IPS-15b (cell line): ENCODE data around the gene TRMT61B.

Experiments used
- H3K27me3 ChIP-seq: one replicate; pipeline ENCODE4 v1.6.1; 2013; ENCODE audit warnings: low read length; ENCODE audit not compliant: control insufficient read depth, insufficient read depth
- H3K36me3 ChIP-seq: one replicate; pipeline ENCODE4 v1.6.1; 2013; ENCODE audit warnings: low read length; ENCODE audit not compliant: control insufficient read depth, insufficient read depth
- H3K4me1 ChIP-seq: one replicate; pipeline ENCODE4 v1.6.1; 2013; ENCODE audit warnings: mild to moderate bottlenecking, low read length; ENCODE audit not compliant: control insufficient read depth, insufficient read depth
- H3K4me3 ChIP-seq: one replicate; pipeline ENCODE4 v1.5.1; 2013; ENCODE audit warnings: low read depth, low read length
- H3K9ac ChIP-seq: one replicate; pipeline ENCODE4 v1.6.1; 2013; ENCODE audit warnings: low read depth, mild to moderate bottlenecking, low read length
- H3K9me3 ChIP-seq: one replicate; pipeline ENCODE4 v1.6.1; 2013; ENCODE audit warnings: mild to moderate bottlenecking, low read length; ENCODE audit not compliant: control insufficient read depth, insufficient read depth

Gene TRMT61B

DNA sequence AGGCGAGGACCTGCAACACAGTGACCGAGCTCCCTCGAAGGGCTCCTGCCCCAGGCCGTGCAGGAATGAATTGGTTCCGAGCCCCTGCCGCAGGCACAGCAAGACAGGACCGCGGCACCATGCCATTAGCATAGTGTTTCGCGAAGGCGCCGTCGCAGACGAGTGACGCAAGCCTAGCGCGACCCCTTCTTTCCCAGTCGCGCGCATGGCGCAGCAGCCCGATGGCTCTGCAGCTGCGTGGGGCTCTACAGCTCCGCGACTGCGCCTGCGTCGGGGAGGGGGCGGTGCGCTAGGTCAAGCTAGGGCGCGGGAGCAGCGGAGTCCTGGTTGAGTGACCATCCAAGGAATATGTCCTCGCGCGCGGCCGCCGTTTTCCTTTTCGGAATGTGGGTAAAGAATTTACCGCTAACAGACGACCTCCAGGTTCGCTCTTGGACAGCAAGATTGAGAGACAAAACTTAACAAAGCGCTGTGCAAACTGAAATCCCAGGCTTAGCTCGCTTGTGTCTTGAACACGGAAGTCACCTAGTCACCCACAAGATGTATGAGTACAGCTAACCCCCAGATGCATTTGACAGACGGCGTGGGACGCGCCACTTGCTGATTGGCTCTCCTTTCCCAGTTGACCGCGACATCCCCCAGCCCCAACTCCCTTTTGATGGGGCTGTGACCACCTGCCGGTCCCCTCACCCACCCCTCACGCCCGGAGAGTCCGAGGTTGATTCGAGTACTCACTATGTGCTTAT lies at the start of gene TRMT61B:
Gene TRMT61B (minus strand): TSS at position 164 of the 746 bp plus-strand sequence. CDS start 32 bp downstream, at position 132.
- Histone ChIP-seq H3K27me3 (peaks cover under 1% of the 10 kb centered on the region), H3K4me1 (peaks cover 2% of the 10 kb centered on the region), H3K9me3 (no peaks in the 10 kb centered on the region), H3K36me3 (peaks cover 3% of the 10 kb centered on the region), H3K4me3 (peak within 1 kb of the TSS; percentile 86), H3K9ac (peak within 1 kb of the TSS; percentile 84)

DNA sequence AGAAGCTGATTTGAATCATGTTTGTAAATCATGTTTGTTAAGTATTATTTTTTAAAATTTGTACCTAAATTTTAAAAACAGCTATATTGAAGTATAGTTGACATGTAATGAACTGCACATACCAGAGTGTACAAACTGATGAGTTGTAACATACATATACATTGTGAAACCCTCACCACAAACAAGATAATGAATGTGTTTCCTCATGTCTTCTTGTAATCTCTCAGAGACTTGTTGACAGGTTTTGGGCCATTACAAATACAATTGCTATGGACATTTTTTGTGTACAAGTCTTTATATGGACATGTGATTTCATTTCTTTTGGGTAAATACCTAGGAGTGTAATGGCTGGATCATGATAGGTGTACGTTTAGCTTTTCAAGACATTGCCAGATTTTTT lies 45.8 kb upstream of the TRMT61B start:
- Histone ChIP-seq H3K9me3 (no peaks in the 10 kb centered on the region), H3K36me3 (peaks cover 25% of the 10 kb centered on the region), H3K4me1 (no peaks in the 10 kb centered on the region), H3K9ac (no peak overlapping the region), H3K4me3 (no peak overlapping the region), H3K27me3 (no peaks in the 10 kb centered on the region)

DNA sequence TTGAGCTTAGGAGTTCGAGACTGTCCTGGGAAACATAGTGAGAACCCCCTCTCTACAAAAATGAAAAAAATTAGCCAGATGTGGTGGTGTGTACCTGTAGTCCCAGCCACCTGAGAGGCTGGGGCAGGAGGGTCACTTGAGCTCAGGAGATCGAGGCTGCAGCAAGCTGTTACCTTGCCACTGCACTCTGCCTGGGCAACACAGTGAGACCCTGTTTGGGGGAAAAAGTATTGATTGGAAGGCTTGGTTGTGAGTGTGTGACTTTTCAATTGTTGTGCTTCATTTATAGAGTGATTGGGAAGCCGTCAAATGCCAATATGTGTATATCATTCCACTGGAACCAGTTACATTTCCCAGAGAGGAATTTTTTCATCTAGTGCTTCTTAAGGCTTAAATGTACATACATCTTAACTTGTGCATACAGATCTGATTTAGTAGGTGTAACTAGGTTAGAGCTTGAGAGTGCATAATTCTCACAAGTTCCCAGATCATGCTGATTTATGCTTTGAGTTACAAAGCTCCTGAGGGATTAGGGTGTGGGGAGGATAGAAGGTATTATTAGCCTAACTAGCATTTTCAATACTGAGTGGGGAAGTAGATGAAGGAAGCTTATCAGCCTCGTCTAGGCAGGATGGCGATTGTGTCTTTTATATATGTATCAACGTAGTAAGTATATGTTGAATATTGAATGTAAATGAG lies 39.7 kb upstream of the TRMT61B start:
- H3K4me1 ChIP-seq = no peaks in the 10 kb centered on the region
- H3K9me3 ChIP-seq = no peaks in the 10 kb centered on the region
- no peak overlapping the region for H3K4me3 ChIP-seq
- H3K36me3 ChIP-seq = peaks cover 39% of the 10 kb centered on the region
- no peaks in the 10 kb centered on the region for H3K27me3 ChIP-seq
- H3K9ac ChIP-seq = no peak overlapping the region

DNA sequence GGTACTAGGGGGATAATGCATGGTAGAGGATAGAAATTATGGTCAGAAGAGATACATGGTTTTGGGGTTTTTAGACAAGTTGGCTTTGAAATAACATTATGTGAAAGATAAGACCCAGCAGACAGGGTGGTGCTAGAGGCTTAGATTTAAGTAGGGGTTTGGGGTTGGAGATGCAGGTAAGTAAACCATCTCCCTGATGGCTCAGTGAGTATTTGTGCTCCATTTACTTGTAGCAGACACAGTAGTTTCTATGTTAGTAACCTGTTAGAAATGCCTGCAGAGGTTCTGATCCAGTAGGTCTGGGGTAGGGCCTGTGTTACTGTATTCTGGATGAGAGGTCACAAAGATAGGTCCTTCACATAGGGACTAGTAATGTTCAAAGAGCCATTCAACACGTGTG lies 38.1 kb upstream of the TRMT61B start:
- Histone ChIP-seq H3K4me3 (no peak overlapping the region), H3K27me3 (no peaks in the 10 kb centered on the region), H3K36me3 (peaks cover 33% of the 10 kb centered on the region), H3K9ac (no peak overlapping the region), H3K9me3 (no peaks in the 10 kb centered on the region), H3K4me1 (no peaks in the 10 kb centered on the region)

DNA sequence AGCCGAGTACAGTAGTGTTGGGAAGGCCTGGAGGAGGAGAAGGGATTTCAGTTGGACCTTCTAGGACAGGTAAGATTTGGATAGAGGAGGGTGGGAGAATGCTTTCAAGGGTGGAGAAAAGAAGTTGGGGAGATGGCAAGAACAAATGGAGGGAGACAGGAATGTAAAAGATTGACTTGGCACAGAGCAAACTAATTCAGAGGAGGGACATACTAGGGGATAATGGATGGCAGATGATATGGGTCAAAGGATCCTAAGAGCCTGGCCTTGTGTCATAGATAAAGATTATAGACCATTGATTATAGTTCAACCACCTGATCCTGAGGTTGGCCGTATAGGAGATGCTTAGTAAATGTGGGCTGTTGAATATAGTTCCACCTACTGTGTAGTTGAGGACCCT lies 36.7 kb upstream of the TRMT61B start:
- peaks cover 25% of the 10 kb centered on the region for H3K36me3 ChIP-seq
- no peak overlapping the region for H3K4me3 ChIP-seq
- no peaks in the 10 kb centered on the region for H3K9me3 ChIP-seq

DNA sequence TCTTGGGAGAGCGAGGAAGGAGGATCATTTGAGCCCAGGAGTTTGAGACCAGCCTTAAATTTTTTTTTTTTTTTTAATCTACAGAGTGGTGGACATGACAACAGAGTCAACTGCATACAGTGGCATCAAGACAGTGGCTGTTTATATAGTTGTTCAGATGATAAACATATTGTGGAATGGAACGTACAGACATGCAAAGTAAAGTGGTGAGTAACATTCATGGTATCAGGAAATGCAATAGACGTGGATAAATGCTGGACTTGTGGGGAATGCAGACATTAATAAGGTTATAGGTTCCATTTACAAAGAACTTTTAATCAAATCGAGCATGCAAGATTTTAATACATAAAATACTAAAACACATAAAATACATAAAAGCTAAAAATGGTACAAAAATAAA lies 36.3 kb upstream of the TRMT61B start:
- Histone ChIP-seq H3K27me3 (no peaks in the 10 kb centered on the region), H3K9ac (no peak overlapping the region), H3K4me1 (no peaks in the 10 kb centered on the region), H3K36me3 (peaks cover 21% of the 10 kb centered on the region), H3K4me3 (no peak overlapping the region), H3K9me3 (no peaks in the 10 kb centered on the region)

More for the DNA sequence above, 36.7 kb upstream of the TRMT61B start:
- H3K9ac ChIP-seq = no peak overlapping the region
- no peaks in the 10 kb centered on the region for H3K27me3 ChIP-seq
- no peaks in the 10 kb centered on the region for H3K4me1 ChIP-seq

DNA sequence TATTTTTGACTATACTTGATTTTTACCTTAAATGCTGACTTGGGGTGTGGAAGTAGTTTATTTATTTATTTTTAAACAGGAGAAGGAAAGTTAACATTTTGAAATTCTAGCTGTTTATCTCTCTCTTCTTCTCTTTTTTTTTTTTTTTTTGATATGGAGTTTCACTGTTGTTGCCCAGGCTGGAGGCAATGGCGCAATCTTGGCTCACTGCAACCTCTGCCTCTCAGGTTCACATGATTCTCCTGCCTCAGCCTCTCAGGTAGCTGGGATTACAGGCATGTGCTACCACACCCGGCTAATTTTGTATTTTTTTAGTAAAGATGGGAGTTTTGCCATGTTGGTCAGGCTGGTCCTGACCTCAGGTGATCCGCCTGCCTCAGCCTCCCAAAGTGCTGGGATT lies 35.4 kb upstream of the TRMT61B start:
- Histone ChIP-seq H3K4me1 (no peaks in the 10 kb centered on the region), H3K27me3 (no peaks in the 10 kb centered on the region), H3K9ac (no peak overlapping the region), H3K4me3 (no peak overlapping the region), H3K9me3 (no peaks in the 10 kb centered on the region), H3K36me3 (peaks cover 21% of the 10 kb centered on the region)

DNA sequence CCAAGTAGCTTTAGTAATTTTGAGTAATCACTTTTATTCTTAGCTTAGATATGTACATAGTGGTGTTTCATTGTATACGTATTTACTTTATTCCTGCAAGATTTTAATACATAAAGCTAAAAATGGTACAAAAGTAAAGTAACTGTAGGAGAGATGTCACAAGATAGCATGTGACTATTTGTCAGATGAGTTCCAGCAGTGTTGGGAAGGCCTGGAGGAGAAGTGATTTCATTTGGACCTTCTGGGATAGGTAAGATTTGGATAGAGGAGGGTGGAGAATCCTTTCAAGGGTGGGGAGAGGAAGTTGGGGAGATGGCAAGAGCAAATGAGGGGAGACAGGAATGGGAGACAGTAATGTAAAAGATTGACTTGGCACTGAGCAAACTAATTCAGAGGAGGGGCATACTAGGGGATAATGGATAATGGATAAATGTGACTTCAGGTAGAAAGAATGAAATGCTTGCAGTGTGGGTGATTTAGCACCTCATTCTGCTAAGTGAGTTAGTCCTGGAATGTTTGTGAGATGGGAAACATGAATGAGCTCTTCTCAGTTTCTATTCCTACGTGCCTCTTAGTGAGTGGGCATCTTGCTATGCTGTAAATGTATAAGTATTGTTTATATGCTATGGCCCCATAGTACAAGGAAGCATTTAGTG lies 34.8 kb upstream of the TRMT61B start:
- Histone ChIP-seq H3K9me3 (no peaks in the 10 kb centered on the region), H3K36me3 (peaks cover 21% of the 10 kb centered on the region), H3K4me3 (no peak overlapping the region), H3K9ac (no peak overlapping the region), H3K4me1 (no peaks in the 10 kb centered on the region), H3K27me3 (no peaks in the 10 kb centered on the region)

DNA sequence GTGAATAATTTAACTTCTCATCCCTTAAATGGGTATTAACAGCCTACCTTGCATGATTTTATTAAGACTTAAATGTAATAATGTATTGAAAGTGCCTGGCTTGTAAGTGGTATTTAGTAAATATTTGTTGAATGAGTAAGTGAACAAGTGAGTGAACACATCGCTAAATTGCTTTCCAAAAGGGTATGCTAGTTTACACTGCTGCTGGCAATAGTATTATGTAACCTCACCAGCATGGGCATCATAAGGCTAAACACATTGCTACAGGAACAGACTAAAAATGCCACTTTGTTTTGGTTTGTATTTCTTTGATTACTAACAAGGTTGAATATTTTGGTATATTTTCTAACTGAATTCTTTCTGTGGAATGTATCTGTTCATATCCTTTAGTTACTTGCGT lies 34.2 kb upstream of the TRMT61B start:
- no peak overlapping the region for H3K4me3 ChIP-seq
- no peak overlapping the region for H3K9ac ChIP-seq
- peaks cover 21% of the 10 kb centered on the region for H3K36me3 ChIP-seq
- no peaks in the 10 kb centered on the region for H3K27me3 ChIP-seq
- no peaks in the 10 kb centered on the region for H3K4me1 ChIP-seq
- no peaks in the 10 kb centered on the region for H3K9me3 ChIP-seq

DNA sequence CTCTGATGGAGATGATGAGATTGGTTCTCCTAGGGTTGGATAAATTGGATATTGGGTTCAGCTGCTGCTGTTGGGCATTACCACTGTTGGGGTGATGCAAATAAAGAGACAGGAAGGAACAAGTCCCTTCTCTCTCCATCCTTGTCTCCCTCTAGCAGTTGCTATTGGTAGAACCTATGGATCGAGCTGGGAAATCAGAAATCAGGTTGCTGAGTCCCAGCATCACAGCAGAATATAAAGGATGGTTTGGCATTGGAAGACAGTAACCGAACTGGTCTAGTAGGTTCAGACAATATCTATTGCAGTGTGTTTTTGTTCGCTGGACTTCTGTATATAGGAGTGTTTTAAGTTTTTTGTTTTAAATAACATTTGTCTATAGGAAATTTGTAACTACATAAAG lies 32.5 kb upstream of the TRMT61B start:
- Histone ChIP-seq H3K36me3 (peaks cover 17% of the 10 kb centered on the region), H3K9ac (no peak overlapping the region), H3K4me1 (peaks cover 4% of the 10 kb centered on the region)

DNA sequence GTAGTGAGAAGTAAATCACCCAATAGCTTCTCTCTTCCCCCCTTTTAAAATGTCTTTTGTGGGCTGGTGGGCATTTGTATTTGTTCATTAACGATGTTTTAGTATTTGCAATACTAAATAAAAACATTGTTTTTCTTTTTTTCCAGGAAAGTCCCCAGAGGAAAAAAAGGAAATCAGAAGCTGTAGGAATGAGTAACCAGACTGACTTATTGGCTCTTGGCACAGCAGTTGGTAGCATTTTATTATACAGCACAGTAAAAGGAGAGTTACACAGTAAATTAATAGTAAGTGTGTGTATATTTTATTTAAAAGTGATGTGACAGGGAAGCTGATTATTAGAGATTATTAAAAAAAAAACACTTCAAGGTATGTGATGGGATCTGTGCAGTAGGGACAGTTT lies 31.7 kb upstream of the TRMT61B start:
- no peaks in the 10 kb centered on the region for H3K27me3 ChIP-seq
- no peak overlapping the region for H3K9ac ChIP-seq
- no peaks in the 10 kb centered on the region for H3K9me3 ChIP-seq
- H3K4me3 ChIP-seq = no peak overlapping the region
- peaks cover 7% of the 10 kb centered on the region for H3K4me1 ChIP-seq
- peaks cover 12% of the 10 kb centered on the region for H3K36me3 ChIP-seq

More for the DNA sequence above, 32.5 kb upstream of the TRMT61B start:
- no peaks in the 10 kb centered on the region for H3K27me3 ChIP-seq
- H3K4me3 ChIP-seq = no peak overlapping the region
- H3K9me3 ChIP-seq = no peaks in the 10 kb centered on the region
